ENCODE results near the gene SLC16A10.
A peak's percentile ranks its signal among the peaks of the same experiment; 100 is the strongest.

The SLC16A10 gene

GRCh38 chr6:111256646-111257045 is 169.3 kb downstream of the SLC16A10 start:
- in situ Hi-C loops (cut with HindIII; ENCODE audit: low pct_unique_long_range_greater_than_20kb, low sequenced_read_pairs): no loop called here
- DNase-seq (ENCODE audit: low read depth in 1 of 2, low spot score in 1 of 2): peak in 1 of 2 experiments; percentile 3
- no peak for TF ChIP-seq JUND (IDR thresholded peaks at IDR 0.05; ENCODE audit: low read depth)

- no peak for DNase-seq (ENCODE audit: low read depth in 1 of 2, low spot score in 1 of 2)
- in situ Hi-C loops (cut with HindIII; ENCODE audit: low pct_unique_long_range_greater_than_20kb, low sequenced_read_pairs): no loop called here
Observed at GRCh38 chr6:111258010-111258409, 170.7 kb downstream of the SLC16A10 start.

GRCh38 chr6:111258615-111259088 is 171.3 kb downstream of the SLC16A10 start:
- TF ChIP-seq JUND (IDR thresholded peaks at IDR 0.05; ENCODE audit: low read depth): no peak
- in situ Hi-C loops (cut with HindIII; ENCODE audit: low pct_unique_long_range_greater_than_20kb, low sequenced_read_pairs): no loop called here
- DNase-seq (ENCODE audit: low read depth in 1 of 2, low spot score in 1 of 2): no peak

More at GRCh38 chr6:111258010-111258409, 170.7 kb downstream of the SLC16A10 start:
- no peak for TF ChIP-seq JUND (IDR thresholded peaks at IDR 0.05; ENCODE audit: low read depth)

GRCh38 chr6:111259089-111259831 is 172.0 kb downstream of the SLC16A10 start:
- in situ Hi-C loops (cut with HindIII; ENCODE audit: low pct_unique_long_range_greater_than_20kb, low sequenced_read_pairs): no loop called here
- no peak for TF ChIP-seq JUND (IDR thresholded peaks at IDR 0.05; ENCODE audit: low read depth)

DNA sequence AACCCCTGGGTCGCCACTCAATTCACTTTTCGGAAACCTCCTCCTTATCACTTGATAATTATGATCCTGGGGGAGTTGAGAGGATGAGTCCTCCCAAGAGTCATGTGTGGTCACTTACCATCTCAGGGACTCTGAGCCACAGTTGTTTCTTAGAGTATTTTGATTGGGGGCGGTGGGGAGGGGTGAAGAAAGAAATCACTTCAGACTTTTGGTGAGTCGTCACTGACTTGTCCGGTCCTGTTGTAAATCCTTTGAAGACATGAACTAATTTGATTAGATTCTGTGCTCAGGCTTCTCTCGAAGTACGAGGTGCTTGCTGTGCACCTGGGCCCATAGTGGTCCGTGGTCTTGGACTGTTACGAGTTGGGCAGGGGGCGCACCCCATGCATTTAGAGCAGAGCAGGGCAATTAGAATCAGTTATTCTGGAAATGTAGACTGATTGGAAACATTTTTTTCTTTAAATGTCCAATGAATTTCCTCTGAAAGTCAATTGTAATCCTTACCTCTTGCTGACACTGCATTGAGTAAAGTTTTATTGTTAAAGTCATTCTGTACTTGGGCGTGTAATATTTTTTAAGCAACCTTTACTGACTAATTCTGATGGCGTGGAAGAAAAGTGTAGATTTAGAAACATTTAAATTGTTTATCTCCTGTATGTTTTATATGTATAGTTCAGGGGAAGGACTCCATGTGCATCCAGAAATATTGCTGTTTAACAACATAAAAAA is 173.4 kb downstream of the SLC16A10 start:
- in situ Hi-C loops (cut with HindIII; ENCODE audit: low pct_unique_long_range_greater_than_20kb, low sequenced_read_pairs): no loop called here

More at GRCh38 chr6:111259089-111259831, 172.0 kb downstream of the SLC16A10 start:
- DNase-seq (ENCODE audit: low read depth in 1 of 2, low spot score in 1 of 2): peak; percentile 82 to 97

DNA sequence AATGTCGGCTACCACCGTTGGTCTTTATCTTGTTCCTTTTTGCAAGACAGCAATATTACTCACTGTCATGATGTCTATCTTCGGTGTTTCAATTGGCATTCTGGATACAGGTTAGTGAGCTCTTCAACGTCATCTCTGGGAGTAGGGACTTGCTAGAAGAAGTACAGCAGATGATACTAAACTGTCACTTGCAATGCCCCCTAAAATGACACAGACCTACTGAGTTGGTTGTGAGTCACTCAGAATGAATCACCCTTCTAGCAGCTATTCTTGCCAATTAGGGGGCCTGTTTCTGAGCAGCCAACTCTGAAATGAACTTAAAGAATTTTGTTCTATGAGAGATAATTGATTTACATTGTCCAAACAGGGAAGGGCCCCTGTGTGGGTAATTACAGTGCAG is 176.5 kb downstream of the SLC16A10 start:
- DNase-seq (ENCODE audit: low read depth in 1 of 2, low spot score in 1 of 2): no peak
- in situ Hi-C loops (cut with HindIII; ENCODE audit: low pct_unique_long_range_greater_than_20kb, low sequenced_read_pairs): no loop called here

More for the DNA sequence above, 173.4 kb downstream of the SLC16A10 start:
- no peak for TF ChIP-seq JUND (IDR thresholded peaks at IDR 0.05; ENCODE audit: low read depth)
- no peak for DNase-seq (ENCODE audit: low read depth in 1 of 2, low spot score in 1 of 2)

GRCh38 chr6:111265842-111266241 is 178.5 kb downstream of the SLC16A10 start:
- no peak for TF ChIP-seq JUND (IDR thresholded peaks at IDR 0.05; ENCODE audit: low read depth)
- no peak for DNase-seq (ENCODE audit: low read depth in 1 of 2, low spot score in 1 of 2)
- in situ Hi-C loops (cut with HindIII; ENCODE audit: low pct_unique_long_range_greater_than_20kb, low sequenced_read_pairs): no loop called here

More for the DNA sequence above, 176.5 kb downstream of the SLC16A10 start:
- TF ChIP-seq JUND (IDR thresholded peaks at IDR 0.05; ENCODE audit: low read depth): no peak

DNA sequence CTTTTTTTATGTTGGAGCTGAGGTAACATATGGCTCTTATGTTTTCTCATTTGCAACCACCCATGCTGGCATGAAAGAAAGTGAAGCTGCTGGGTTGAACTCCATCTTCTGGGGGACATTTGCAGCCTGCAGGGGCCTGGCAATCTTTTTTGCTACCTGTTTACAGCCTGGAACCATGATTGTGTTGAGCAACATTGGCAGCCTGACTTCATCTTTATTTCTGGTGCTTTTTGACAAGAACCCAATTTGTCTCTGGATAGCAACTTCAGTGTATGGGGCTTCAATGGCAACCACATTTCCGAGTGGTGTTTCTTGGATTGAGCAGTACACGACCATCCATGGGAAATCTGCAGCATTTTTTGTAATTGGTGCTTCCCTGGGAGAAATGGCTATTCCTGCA is 179.0 kb downstream of the SLC16A10 start:
- DNase-seq (ENCODE audit: low read depth in 1 of 2, low spot score in 1 of 2): no peak
- in situ Hi-C loops (cut with HindIII; ENCODE audit: low pct_unique_long_range_greater_than_20kb, low sequenced_read_pairs): no loop called here
- no peak for TF ChIP-seq JUND (IDR thresholded peaks at IDR 0.05; ENCODE audit: low read depth)

GRCh38 chr6:111267764-111268333 is 180.5 kb downstream of the SLC16A10 start:
- in situ Hi-C loops (cut with HindIII; ENCODE audit: low pct_unique_long_range_greater_than_20kb, low sequenced_read_pairs): no loop called here
- no peak for TF ChIP-seq JUND (IDR thresholded peaks at IDR 0.05; ENCODE audit: low read depth)
- no peak for DNase-seq (ENCODE audit: low read depth in 1 of 2, low spot score in 1 of 2)

GRCh38 chr6:111269401-111269970 is 182.2 kb downstream of the SLC16A10 start:
- in situ Hi-C loops (cut with HindIII; ENCODE audit: low pct_unique_long_range_greater_than_20kb, low sequenced_read_pairs): no loop called here
- no peak for DNase-seq (ENCODE audit: low read depth in 1 of 2, low spot score in 1 of 2)
- TF ChIP-seq JUND (IDR thresholded peaks at IDR 0.05; ENCODE audit: low read depth): no peak

DNA sequence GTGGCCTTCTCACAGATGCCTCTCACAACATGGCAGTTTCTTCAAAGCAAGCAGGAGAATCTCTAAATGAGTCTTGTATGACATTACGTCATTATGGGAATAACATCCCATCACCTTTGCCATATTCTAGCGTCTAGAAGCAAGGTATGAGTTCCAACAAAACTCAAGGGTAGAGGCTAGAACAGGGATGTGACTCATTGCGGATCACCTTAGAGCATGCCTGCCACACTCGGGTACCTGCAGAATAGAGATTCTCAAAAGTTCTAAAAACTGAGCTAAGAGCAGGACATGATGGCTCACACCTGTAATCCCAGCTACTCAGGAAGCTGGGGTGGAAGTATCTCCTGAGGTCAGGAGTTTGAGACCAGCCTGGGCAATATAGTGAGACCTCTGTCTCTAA is 182.8 kb downstream of the SLC16A10 start:
- in situ Hi-C loops (cut with HindIII; ENCODE audit: low pct_unique_long_range_greater_than_20kb, low sequenced_read_pairs): no loop called here
- TF ChIP-seq JUND (IDR thresholded peaks at IDR 0.05; ENCODE audit: low read depth): no peak
- no peak for DNase-seq (ENCODE audit: low read depth in 1 of 2, low spot score in 1 of 2)

GRCh38 chr6:111274593-111275217 is 187.4 kb downstream of the SLC16A10 start:
- in situ Hi-C loops (cut with HindIII; ENCODE audit: low pct_unique_long_range_greater_than_20kb, low sequenced_read_pairs): no loop called here

More at GRCh38 chr6:111274593-111275217, 187.4 kb downstream of the SLC16A10 start:
- DNase-seq (ENCODE audit: low read depth in 1 of 2, low spot score in 1 of 2): no peak
- no peak for TF ChIP-seq JUND (IDR thresholded peaks at IDR 0.05; ENCODE audit: low read depth)
